ENCODE results near the gene ALKBH4.
"Not testable (repeated sequence)": the region's sequence is repeated elsewhere in the genome, so short reads cannot be mapped to it uniquely, and the experiment has no call there.

The ALKBH4 gene

GRCh38 chr7:102457352-102457924 lies 7.2 kb downstream of the ALKBH4 start:
- Histone ChIP-seq H2AK5ac (ENCODE audit: low read depth, low read length) (no peak overlapping the region), H2BK120ac (ENCODE audit: low read depth, low read length) (no peak overlapping the region), H3K27ac (replicated peaks; ENCODE audit: low read length) (no peak overlapping the region), H3K4me1 (ENCODE audit: control insufficient read depth in 2 of 2, insufficient read depth in 1 of 2, low read depth in 1 of 2, low read length in 2 of 2) (no peaks in the 10 kb centered on the region), H3K27me3 (ENCODE audit: control insufficient read depth in 3 of 3, insufficient read depth in 3 of 3, low read depth in 1 of 3, low read length in 3 of 3) (no peaks in the 10 kb centered on the region), H3K23ac (ENCODE audit: low read depth, low read length, poor library complexity) (peak overlapping the region; percentile 73), H3K79me1 (ENCODE audit: low read depth, low read length) (no peaks in the 10 kb centered on the region), H4K91ac (ENCODE audit: low read depth, low read length, poor library complexity) (no peak overlapping the region), H2BK5ac (ENCODE audit: low read length) (no peak overlapping the region), H2BK12ac (ENCODE audit: low read length) (no peak overlapping the region), H2BK15ac (ENCODE audit: low read length) (no peak overlapping the region), H4K8ac (ENCODE audit: low read depth, low read length) (no peak overlapping the region), H3K9ac (ENCODE audit: low read depth, low read length, poor library complexity) (peak overlapping the region; percentile 84), H3K9me3 (replicated peaks in 1 of 2; ENCODE audit: control insufficient read depth in 2 of 2, insufficient read depth in 1 of 2, low read depth in 1 of 2, low read length in 2 of 2) (no peaks in the 10 kb centered on the region), H3K4ac (ENCODE audit: low read length) (no peak overlapping the region), H3K4me2 (ENCODE audit: insufficient read depth, low read length, poor library complexity, severe bottlenecking) (no peak overlapping the region), H3K18ac (ENCODE audit: low read length) (no peak overlapping the region), H3K36me3 (replicated peaks in 1 of 2; ENCODE audit: control insufficient read depth in 2 of 2, insufficient read depth in 2 of 2, low read length in 2 of 2) (peaks cover 24 to 44% of the 10 kb centered on the region in 2 donors), H3K14ac (ENCODE audit: low read length) (no peak overlapping the region), H2AFZ (ENCODE audit: low read length) (no peak overlapping the region), H3K4me3 (ENCODE audit: low read length in 2 of 2) (no peak overlapping the region)
- no peak for DNase-seq (ENCODE audit: low spot score)
- no CpG with 5 or more reads among the region's 40 CpGs for WGBS, 2 donors (ENCODE audit: extremely low coverage in 2 of 2, insufficient read length in 2 of 2, insufficient replicate concordance in 1 of 2)

GRCh38 chr7:102456327-102456726 lies 8.3 kb downstream of the ALKBH4 start:
- Histone ChIP-seq H3K9ac (ENCODE audit: low read depth, low read length, poor library complexity) (no peak overlapping the region), H2AK5ac (ENCODE audit: low read depth, low read length) (no peak overlapping the region), H3K4me1 (ENCODE audit: control insufficient read depth in 2 of 2, insufficient read depth in 1 of 2, low read depth in 1 of 2, low read length in 2 of 2) (peaks cover 3 to 7% of the 10 kb centered on the region in 2 donors), H4K8ac (ENCODE audit: low read depth, low read length) (no peak overlapping the region), H3K4me3 (ENCODE audit: low read length in 2 of 2) (no peak overlapping the region), H2AFZ (ENCODE audit: low read length) (no peak overlapping the region), H2BK15ac (ENCODE audit: low read length) (no peak overlapping the region), H3K36me3 (replicated peaks in 1 of 2; ENCODE audit: control insufficient read depth in 2 of 2, insufficient read depth in 2 of 2, low read length in 2 of 2) (peaks cover 24 to 44% of the 10 kb centered on the region in 2 donors), H2BK5ac (ENCODE audit: low read length) (no peak overlapping the region), H3K27ac (replicated peaks; ENCODE audit: low read length) (no peak overlapping the region), H4K91ac (ENCODE audit: low read depth, low read length, poor library complexity) (no peak overlapping the region), H3K14ac (ENCODE audit: low read length) (no peak overlapping the region), H3K4me2 (ENCODE audit: insufficient read depth, low read length, poor library complexity, severe bottlenecking) (no peak overlapping the region), H3K4ac (ENCODE audit: low read length) (no peak overlapping the region), H3K9me3 (replicated peaks in 1 of 2; ENCODE audit: control insufficient read depth in 2 of 2, insufficient read depth in 1 of 2, low read depth in 1 of 2, low read length in 2 of 2) (no peaks in the 10 kb centered on the region), H3K18ac (ENCODE audit: low read length) (no peak overlapping the region), H2BK120ac (ENCODE audit: low read depth, low read length) (no peak overlapping the region), H3K23ac (ENCODE audit: low read depth, low read length, poor library complexity) (no peak overlapping the region), H3K27me3 (ENCODE audit: control insufficient read depth in 3 of 3, insufficient read depth in 3 of 3, low read depth in 1 of 3, low read length in 3 of 3) (no peaks in the 10 kb centered on the region), H2BK12ac (ENCODE audit: low read length) (no peak overlapping the region), H3K79me1 (ENCODE audit: low read depth, low read length) (no peaks in the 10 kb centered on the region)
- WGBS, 2 donors (ENCODE audit: extremely low coverage in 2 of 2, insufficient read length in 2 of 2, insufficient replicate concordance in 1 of 2), result no CpG with 5 or more reads among the region's 10 CpGs
- DNase-seq (ENCODE audit: low spot score), result no peak

- Histone ChIP-seq H3K4me3 (ENCODE audit: low read length in 2 of 2) (no peak overlapping the region), H3K27ac (replicated peaks; ENCODE audit: low read length) (no peak overlapping the region), H2BK5ac (ENCODE audit: low read length) (no peak overlapping the region), H3K9ac (ENCODE audit: low read depth, low read length, poor library complexity) (no peak overlapping the region), H3K23ac (ENCODE audit: low read depth, low read length, poor library complexity) (no peak overlapping the region), H3K4me2 (ENCODE audit: insufficient read depth, low read length, poor library complexity, severe bottlenecking) (no peak overlapping the region), H3K14ac (ENCODE audit: low read length) (no peak overlapping the region), H3K79me1 (ENCODE audit: low read depth, low read length) (no peaks in the 10 kb centered on the region), H2BK120ac (ENCODE audit: low read depth, low read length) (no peak overlapping the region), H4K91ac (ENCODE audit: low read depth, low read length, poor library complexity) (no peak overlapping the region), H4K8ac (ENCODE audit: low read depth, low read length) (no peak overlapping the region), H3K4me1 (ENCODE audit: control insufficient read depth in 2 of 2, insufficient read depth in 1 of 2, low read depth in 1 of 2, low read length in 2 of 2) (peaks cover 5 to 7% of the 10 kb centered on the region in 2 donors), H3K36me3 (replicated peaks in 1 of 2; ENCODE audit: control insufficient read depth in 2 of 2, insufficient read depth in 2 of 2, low read length in 2 of 2) (peaks cover 24 to 44% of the 10 kb centered on the region in 2 donors), H2BK12ac (ENCODE audit: low read length) (no peak overlapping the region), H2BK15ac (ENCODE audit: low read length) (no peak overlapping the region), H3K18ac (ENCODE audit: low read length) (no peak overlapping the region), H2AFZ (ENCODE audit: low read length) (no peak overlapping the region), H3K4ac (ENCODE audit: low read length) (no peak overlapping the region), H2AK5ac (ENCODE audit: low read depth, low read length) (no peak overlapping the region), H3K9me3 (replicated peaks in 1 of 2; ENCODE audit: control insufficient read depth in 2 of 2, insufficient read depth in 1 of 2, low read depth in 1 of 2, low read length in 2 of 2) (no peaks in the 10 kb centered on the region), H3K27me3 (ENCODE audit: control insufficient read depth in 3 of 3, insufficient read depth in 3 of 3, low read depth in 1 of 3, low read length in 3 of 3) (no peaks in the 10 kb centered on the region)
- WGBS, 2 donors (ENCODE audit: extremely low coverage in 2 of 2, insufficient read length in 2 of 2, insufficient replicate concordance in 1 of 2), result no CpG with 5 or more reads among the region's 11 CpGs
- no peak for DNase-seq (ENCODE audit: low spot score)
Measured at GRCh38 chr7:102455596-102455995, 9.1 kb downstream of the ALKBH4 start.

GRCh38 chr7:102454932-102455331 lies 9.7 kb downstream of the ALKBH4 start:
- H2AK5ac ChIP-seq (ENCODE audit: low read depth, low read length); H4K8ac ChIP-seq (ENCODE audit: low read depth, low read length); H3K79me1 ChIP-seq (ENCODE audit: low read depth, low read length); H2BK120ac ChIP-seq (ENCODE audit: low read depth, low read length); H3K18ac ChIP-seq (ENCODE audit: low read length); H2BK5ac ChIP-seq (ENCODE audit: low read length); H3K27ac ChIP-seq (replicated peaks; ENCODE audit: low read length); H3K9me3 ChIP-seq (replicated peaks in 1 of 2; ENCODE audit: control insufficient read depth in 2 of 2, insufficient read depth in 1 of 2, low read depth in 1 of 2, low read length in 2 of 2); H2AFZ ChIP-seq (ENCODE audit: low read length); H3K27me3 ChIP-seq (ENCODE audit: control insufficient read depth in 3 of 3, insufficient read depth in 3 of 3, low read depth in 1 of 3, low read length in 3 of 3); H3K23ac ChIP-seq (ENCODE audit: low read depth, low read length, poor library complexity); H3K9ac ChIP-seq (ENCODE audit: low read depth, low read length, poor library complexity); H3K4me2 ChIP-seq (ENCODE audit: insufficient read depth, low read length, poor library complexity, severe bottlenecking); DNase-seq (ENCODE audit: low spot score); H2BK15ac ChIP-seq (ENCODE audit: low read length); H3K4me1 ChIP-seq (ENCODE audit: control insufficient read depth in 2 of 2, insufficient read depth in 1 of 2, low read depth in 1 of 2, low read length in 2 of 2); H3K4me3 ChIP-seq (ENCODE audit: low read length in 2 of 2); H4K91ac ChIP-seq (ENCODE audit: low read depth, low read length, poor library complexity); H3K4ac ChIP-seq (ENCODE audit: low read length); H2BK12ac ChIP-seq (ENCODE audit: low read length); H3K14ac ChIP-seq (ENCODE audit: low read length): not testable (repeated sequence)
- no CpG with 5 or more reads among the region's 10 CpGs for whole genome bisulfite sequencing, 2 donors (ENCODE audit: extremely low coverage in 2 of 2, insufficient read length in 2 of 2, insufficient replicate concordance in 1 of 2)
- H3K36me3 ChIP-seq (replicated peaks in 1 of 2; ENCODE audit: control insufficient read depth in 2 of 2, insufficient read depth in 2 of 2, low read length in 2 of 2), result peaks cover 24 to 44% of the 10 kb centered on the region in 2 donors
